IMR-90 (cell line): ENCODE results near the gene SCFD2. TPM values are rescaled to one million over a fixed set of nuclear protein-coding genes. Genes with fewer than 3 reads are reported as not detected.

Experiments
- ATAC-seq: fragments of 200-7000 bp; cut with Tn5 transposase; 2 replicates; pipeline ENCODE4 v1.9.1; 2020; ENCODE audit warnings: low read depth, mild to moderate bottlenecking, moderate library complexity
- BruUV-seq: library from RNA; stranded (reverse); fragments of 400-500 nt; replicated peaks from 2 replicates; lab custom pipeline; 2021; lab: Mats Ljungman, UMichigan
- CTCF ChIA-PET: fragments of 300-600 bp; formaldehyde crosslinking; extraction: SDS; loops from one replicate; lab custom pipeline; 2021; ENCODE audit warnings: antibody characterized with exemption; lab: Yijun Ruan, JAX
- POLR2A ChIA-PET: fragments of 300-600 bp; sonication (Branson Sonifier 250); formaldehyde crosslinking; loops from one replicate; lab custom pipeline; 2022; ENCODE audit warnings: antibody characterized with exemption; ENCODE audit not compliant: unreplicated experiment; lab: Charles Lee
- DNase-seq: peaks from one replicate; pipeline ENCODE4 v3.0.0; 2013
- H2AFZ ChIP-seq: replicated peaks from 2 replicates; pipeline ENCODE3; 2013; ENCODE audit warnings: low read length, mild to moderate bottlenecking; ENCODE audit not compliant: poor library complexity
- H2AK5ac ChIP-seq: 2 replicates; pipeline ENCODE4 v1.6.1; 2013; ENCODE audit warnings: low read depth, low read length, inconsistent platforms
- H2AK9ac ChIP-seq: replicated peaks from 2 replicates; pipeline ENCODE3; 2013; ENCODE audit warnings: mild to moderate bottlenecking, low read depth, low read length, moderate library complexity; ENCODE audit not compliant: poor library complexity
- H2BK120ac ChIP-seq: 2 replicates; pipeline ENCODE4 v1.6.1; 2013; ENCODE audit warnings: low read depth, low read length, inconsistent platforms
- H2BK15ac ChIP-seq: 3 replicates; pipeline ENCODE4 v1.6.1; 2013; ENCODE audit warnings: low read depth, low read length, inconsistent platforms
- H2BK20ac ChIP-seq: 2 replicates; pipeline ENCODE4 v1.6.1; 2013; ENCODE audit warnings: low read depth, mild to moderate bottlenecking, inconsistent platforms, low read length, moderate library complexity
- H2BK5ac ChIP-seq: 2 replicates; pipeline ENCODE4 v1.6.1; 2013; ENCODE audit warnings: mild to moderate bottlenecking, low read depth, low read length, inconsistent platforms; ENCODE audit not compliant: poor library complexity, severe bottlenecking
- H3K14ac ChIP-seq: replicated peaks from 2 replicates; pipeline ENCODE4 v1.6.1; 2013; ENCODE audit warnings: low read depth, low read length, inconsistent platforms
- H3K18ac ChIP-seq: 2 replicates; pipeline ENCODE4 v1.6.1; 2013; ENCODE audit warnings: low read depth, low read length, control low read depth
- H3K23ac ChIP-seq: 2 replicates; pipeline ENCODE4 v1.6.1; 2013; ENCODE audit warnings: low read depth, low read length, inconsistent platforms
- H3K27ac ChIP-seq: 2 replicates; pipeline ENCODE4 v1.5.1; 2013; ENCODE audit warnings: mild to moderate bottlenecking, control low read depth, low read length; ENCODE audit not compliant: insufficient read depth
- H3K27me3 ChIP-seq: 2 replicates; pipeline ENCODE4 v1.6.1; 2013; ENCODE audit warnings: low read length; ENCODE audit not compliant: control insufficient read depth, insufficient read depth
- H3K36me3 ChIP-seq: 2 replicates; pipeline ENCODE4 v1.6.1; 2013; ENCODE audit warnings: low read length, mixed read lengths; ENCODE audit not compliant: control insufficient read depth, insufficient read depth
- H3K4ac ChIP-seq: 2 replicates; pipeline ENCODE4 v1.6.1; 2013; ENCODE audit warnings: low read depth, low read length, inconsistent platforms
- H3K4me1 ChIP-seq: 2 replicates; pipeline ENCODE4 v1.6.1; 2013; ENCODE audit warnings: low read length, mixed read lengths; ENCODE audit not compliant: control insufficient read depth, insufficient read depth
- H3K4me2 ChIP-seq: 2 replicates; pipeline ENCODE4 v1.6.1; 2013; ENCODE audit warnings: low read depth, mild to moderate bottlenecking, control low read depth, low read length, moderate library complexity
- H3K4me3 ChIP-seq: 2 replicates; pipeline ENCODE4 v1.5.1; 2013; ENCODE audit warnings: low read depth, mild to moderate bottlenecking, control low read depth, low read length, moderate library complexity; ENCODE audit not compliant: insufficient read depth
- H3K56ac ChIP-seq: 2 replicates; pipeline ENCODE4 v1.6.1; 2013; ENCODE audit warnings: low read length, inconsistent platforms; ENCODE audit not compliant: insufficient read depth; ENCODE audit errors: extremely low read depth
- H3K79me1 ChIP-seq, 2 experiments: 2 replicates each; pipeline ENCODE4 v1.6.1; 2013; ENCODE audit warnings: low read length in 2 of 2, inconsistent platforms in 1 of 2, low read depth in 1 of 2
- H3K9ac ChIP-seq: 2 replicates; pipeline ENCODE4 v1.6.1; 2013; ENCODE audit warnings: low read depth, low read length, control low read depth
- H3K9me1 ChIP-seq: 2 replicates; pipeline ENCODE4 v1.6.1; 2013; ENCODE audit warnings: low read length, inconsistent platforms; ENCODE audit not compliant: insufficient read depth
- H3K9me3 ChIP-seq: 2 replicates; pipeline ENCODE4 v1.6.1; 2013; ENCODE audit warnings: low read length; ENCODE audit not compliant: control insufficient read depth, insufficient read depth
- H4K20me1 ChIP-seq: 2 replicates; pipeline ENCODE4 v1.6.1; 2013; ENCODE audit warnings: low read length, inconsistent platforms; ENCODE audit not compliant: insufficient read depth
- H4K5ac ChIP-seq: 2 replicates; pipeline ENCODE4 v1.6.1; 2013; ENCODE audit warnings: mild to moderate bottlenecking, low read depth, low read length, control low read depth
- H4K8ac ChIP-seq, 2 experiments: 2 replicates each; pipeline ENCODE4 v1.6.1; 2013; ENCODE audit warnings: low read depth in 2 of 2, low read length in 2 of 2, control low read depth in 1 of 2, inconsistent platforms in 1 of 2
- H4K91ac ChIP-seq: 2 replicates; pipeline ENCODE4 v1.6.1; 2013; ENCODE audit warnings: low read depth, low read length, inconsistent platforms; ENCODE audit not compliant: insufficient read depth
- BHLHE40 ChIP-seq: fragments of 150-350 bp; IDR thresholded peaks from 2 replicates; pipeline ENCODE4 v1.6.1; 2016; ENCODE audit warnings: mild to moderate bottlenecking, low read depth, low read length
- CEBPB ChIP-seq: IDR thresholded peaks from 2 replicates; pipeline ENCODE4 v1.6.1; 2012; ENCODE audit warnings: low read depth, low read length, improper control_type of control experiment
- CHD1 ChIP-seq: IDR thresholded peaks from 2 replicates; pipeline ENCODE4 v1.6.1; 2012; ENCODE audit warnings: low read depth, low read length, improper control_type of control experiment
- FOS ChIP-seq: fragments of 150-350 bp; IDR thresholded peaks from 2 replicates; pipeline ENCODE4 v1.6.1; 2016; ENCODE audit warnings: low read depth, low read length
- MAFK ChIP-seq: IDR thresholded peaks from 2 replicates; pipeline ENCODE4 v1.6.1; 2012; ENCODE audit warnings: low read depth, low read length, improper control_type of control experiment
- MAZ ChIP-seq: IDR thresholded peaks from 2 replicates; pipeline ENCODE4 v1.6.1; 2012; ENCODE audit warnings: low read depth, mild to moderate bottlenecking, low read length, improper control_type of control experiment, moderate library complexity, borderline replicate concordance
- MXI1 ChIP-seq: IDR thresholded peaks from 2 replicates; pipeline ENCODE4 v1.6.1; 2012; ENCODE audit warnings: low read depth, mild to moderate bottlenecking, low read length, moderate library complexity, borderline replicate concordance
- NFE2L2 ChIP-seq: fragments of 150-350 bp; IDR thresholded peaks from 2 replicates; pipeline ENCODE4 v1.6.1; 2016; ENCODE audit warnings: low read depth, mild to moderate bottlenecking, low read length
- POLR2A ChIP-seq: IDR thresholded peaks from 2 replicates; pipeline ENCODE4 v1.6.1; 2012; ENCODE audit warnings: mild to moderate bottlenecking, low read depth, low read length
- RAD21 ChIP-seq: IDR thresholded peaks from 2 replicates; pipeline ENCODE4 v1.6.1; 2012; ENCODE audit warnings: low read length, improper control_type of control experiment
- RCOR1 ChIP-seq: IDR thresholded peaks from 2 replicates; pipeline ENCODE4 v1.6.1; 2012; ENCODE audit warnings: mild to moderate bottlenecking, low read length, improper control_type of control experiment; ENCODE audit not compliant: insufficient replicate concordance
- RFX5 ChIP-seq: IDR thresholded peaks from 2 replicates; pipeline ENCODE4 v1.8.0; 2012; ENCODE audit warnings: low read depth, mild to moderate bottlenecking, low read length, moderate library complexity
- SMC3 ChIP-seq: fragments of 150-350 bp; IDR thresholded peaks from 2 replicates; pipeline ENCODE4 v1.6.1; 2016; ENCODE audit warnings: low read depth, mild to moderate bottlenecking, antibody characterized with exemption, low read length, moderate library complexity
- WGBS, 2 experiments: methylation state at CpG; one replicate each; pipeline versions ENCODE4 v1.1.5 to v1.1.7; 2013; ENCODE audit warnings: missing lambda C conversion rate in 2 of 2; ENCODE audit not compliant: insufficient read length in 1 of 2; ENCODE audit errors: extremely low coverage in 2 of 2; 5-methylcytosine and 5-hydroxymethylcytosine counted together
- dilution Hi-C: fragments of 300-500 bp; cut with HindIII; formaldehyde crosslinking; loops from one replicate; pipeline ENCODE4 v1.14.3; 2018; ENCODE audit warnings: low sequenced_read_pairs; ENCODE audit not compliant: unreplicated experiment
- in situ Hi-C: fragments of 300-500 bp; cut with MboI; formaldehyde crosslinking; loops from 3 replicates; pipeline ENCODE4 v1.14.3; 2019; ENCODE audit warnings: low sequenced_read_pairs, inconsistent platforms, mixed read lengths
- intact Hi-C: fragments of 100-400 bp; cut with micrococcal nuclease; formaldehyde crosslinking; loops from 2 replicates; pipeline ENCODE4 v1.10.0; 2022
- polyA plus RNA-seq, 3 experiments: library from polyadenylated mRNA; depleted of rRNA; stranded (reverse); fragments of >200 nt; gene quantifications; 2 replicates each; pipeline ENCODE4 v1.2.3, GENCODE V29; 2012; ENCODE audit warnings: low replicate concordance in 1 of 3
- total RNA-seq: library from RNA; depleted of rRNA; stranded (reverse); fragments of >200 nt; gene quantifications from 2 replicates; pipeline ENCODE4 v1.2.3, GENCODE V29; 2012
- TF ChIP-seq, protein P1 (sequence below): conservative IDR thresholded peaks from 2 replicates; pipeline ENCODE4 v1.5.1; 2012; ENCODE audit warnings: mild to moderate bottlenecking, low read depth, low read length, improper control_type of control experiment
- TF ChIP-seq, protein P2 (sequence below): fragments of 150-350 bp; IDR thresholded peaks from 2 replicates; pipeline ENCODE4 v1.6.1; 2016; ENCODE audit warnings: low read depth, mild to moderate bottlenecking, low read length, moderate library complexity, borderline replicate concordance

Gene SCFD2
- total and polyA plus RNA-seq, 2 of the 4 experiments (the other 2 are of a cell fraction): 18.9 to 62.4 TPM

DNA sequence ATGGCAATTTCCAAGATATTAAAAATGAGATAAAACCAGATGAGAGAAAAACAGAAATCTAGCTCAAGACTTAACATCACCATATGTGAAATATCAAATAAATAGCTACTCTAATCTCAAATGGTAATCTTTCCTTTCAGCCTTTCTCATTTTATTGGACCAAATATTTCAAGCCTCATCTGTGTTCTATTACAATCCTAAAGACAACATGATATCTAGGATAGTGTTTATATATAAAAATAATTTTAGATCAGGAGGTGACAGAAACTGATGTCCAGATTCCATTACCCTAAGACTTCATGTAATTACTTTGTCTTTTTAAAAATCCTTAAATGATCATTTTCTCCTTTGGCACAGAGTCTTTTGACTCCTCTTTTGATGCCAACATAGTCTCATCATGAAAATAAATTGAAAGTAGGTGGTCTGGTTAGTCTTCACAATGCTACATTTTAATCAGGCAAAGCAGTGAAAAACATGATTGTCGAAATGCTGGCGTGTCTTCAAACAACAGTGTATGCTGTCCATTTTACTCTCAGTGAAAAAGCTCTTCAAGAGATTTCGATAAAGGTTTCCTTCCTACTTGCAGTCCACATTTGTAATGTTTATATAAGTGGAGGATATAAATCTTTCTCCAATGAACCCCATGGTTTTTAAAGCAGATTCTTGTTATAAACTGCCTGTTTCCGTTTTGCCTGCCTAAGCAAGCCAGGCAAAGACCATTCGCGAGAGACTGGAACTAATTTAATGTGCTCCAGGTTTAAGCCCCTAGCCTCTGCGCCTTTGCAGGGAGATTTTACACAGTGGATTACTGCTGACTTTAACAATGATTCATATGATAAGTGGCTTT lies 169.8 kb downstream of the SCFD2 start:
- Histone ChIP-seq H2BK15ac (peak overlapping the region; percentile 69; the same call in 2 of the 3 replicates), H3K56ac (peak overlapping the region; percentile 27), H4K91ac (peak overlapping the region; percentile 47; the same call in 1 of the 2 replicates), H4K5ac (peak overlapping the region; percentile 35; the same call in 1 of the 2 replicates), H3K4me3 (peak overlapping the region; percentile 6; the same call in 1 of the 2 replicates), H3K27me3 (no peaks in the 10 kb centered on the region), H2BK5ac (peak overlapping the region; percentile 71), H3K4ac (peak overlapping the region; percentile 65), H3K4me2 (peak overlapping the region; percentile 62), H3K18ac (peak overlapping the region; percentile 42; the same call in 1 of the 2 replicates), H3K9me1 (no peaks in the 10 kb centered on the region), H3K36me3 (no peaks in the 10 kb centered on the region), H3K4me1 (no peaks in the 10 kb centered on the region), H2AK5ac (no peak overlapping the region), H3K14ac (peak overlapping the region; percentile 75; the same call in 1 of the 2 replicates), H2AK9ac (no peak overlapping the region), H3K9me3 (no peaks in the 10 kb centered on the region), H3K23ac (peak overlapping the region; percentile 79), H2BK120ac (peak overlapping the region; percentile 87), H3K27ac (peak overlapping the region; percentile 56), H3K79me1 (peaks cover 0 to 9% of the 10 kb centered on the region in 2 experiments; a peak in 2 of 4 replicates), H4K20me1 (no peaks in the 10 kb centered on the region), H2AFZ (no peak overlapping the region), H4K8ac (peak overlapping the region; percentile 5 to 51; a peak in 3 of 4 replicates), H3K9ac (peak overlapping the region; percentile 69), H2BK20ac (peak overlapping the region; percentile 76; the same call in 1 of the 2 replicates)
- in situ Hi-C loops: loop anchor here (5.0 to 25.0 kb wide), 4 partner anchors 171 to 1041 kb away; no protein-coding TSS in a partner anchor
- intact Hi-C loops: loop anchor here (2.0 to 10.0 kb wide), 10 partner anchors 181 to 866 kb away; partner anchors contain the start of gene CHIC2
- peak; percentile 28; the same call in 1 of the 2 replicates for ATAC-seq
- ChIA-PET CTCF (interaction anchor here (0.6 to 0.7 kb wide), 3 partner anchors 308 to 1022 kb away, joined by 3 to 9 read pairs (median 4); no protein-coding TSS in a partner anchor), POLR2A (no interaction called here)
- dilution Hi-C loops: no loop called here
- peak; percentile 36 for DNase-seq
- WGBS, 2 experiments: 27% methylated on average over 3 of the region's 7 CpGs; no CpG with 5 or more reads in 1 of the 2 experiments
- no TSS peak for BruUV-seq
- TF ChIP-seq RAD21 (no peak), BHLHE40 (no peak), MAFK (no peak), NFE2L2 (no peak), CEBPB (no peak), RCOR1 (no peak), MAZ (no peak), POLR2A (no peak), MXI1 (no peak), SMC3 (no peak), CHD1 (no peak), RFX5 (no peak), FOS (no peak)
- TF ChIP-seq, protein P1, sequence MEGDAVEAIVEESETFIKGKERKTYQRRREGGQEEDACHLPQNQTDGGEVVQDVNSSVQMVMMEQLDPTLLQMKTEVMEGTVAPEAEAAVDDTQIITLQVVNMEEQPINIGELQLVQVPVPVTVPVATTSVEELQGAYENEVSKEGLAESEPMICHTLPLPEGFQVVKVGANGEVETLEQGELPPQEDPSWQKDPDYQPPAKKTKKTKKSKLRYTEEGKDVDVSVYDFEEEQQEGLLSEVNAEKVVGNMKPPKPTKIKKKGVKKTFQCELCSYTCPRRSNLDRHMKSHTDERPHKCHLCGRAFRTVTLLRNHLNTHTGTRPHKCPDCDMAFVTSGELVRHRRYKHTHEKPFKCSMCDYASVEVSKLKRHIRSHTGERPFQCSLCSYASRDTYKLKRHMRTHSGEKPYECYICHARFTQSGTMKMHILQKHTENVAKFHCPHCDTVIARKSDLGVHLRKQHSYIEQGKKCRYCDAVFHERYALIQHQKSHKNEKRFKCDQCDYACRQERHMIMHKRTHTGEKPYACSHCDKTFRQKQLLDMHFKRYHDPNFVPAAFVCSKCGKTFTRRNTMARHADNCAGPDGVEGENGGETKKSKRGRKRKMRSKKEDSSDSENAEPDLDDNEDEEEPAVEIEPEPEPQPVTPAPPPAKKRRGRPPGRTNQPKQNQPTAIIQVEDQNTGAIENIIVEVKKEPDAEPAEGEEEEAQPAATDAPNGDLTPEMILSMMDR: no peak
- TF ChIP-seq, protein P2, sequence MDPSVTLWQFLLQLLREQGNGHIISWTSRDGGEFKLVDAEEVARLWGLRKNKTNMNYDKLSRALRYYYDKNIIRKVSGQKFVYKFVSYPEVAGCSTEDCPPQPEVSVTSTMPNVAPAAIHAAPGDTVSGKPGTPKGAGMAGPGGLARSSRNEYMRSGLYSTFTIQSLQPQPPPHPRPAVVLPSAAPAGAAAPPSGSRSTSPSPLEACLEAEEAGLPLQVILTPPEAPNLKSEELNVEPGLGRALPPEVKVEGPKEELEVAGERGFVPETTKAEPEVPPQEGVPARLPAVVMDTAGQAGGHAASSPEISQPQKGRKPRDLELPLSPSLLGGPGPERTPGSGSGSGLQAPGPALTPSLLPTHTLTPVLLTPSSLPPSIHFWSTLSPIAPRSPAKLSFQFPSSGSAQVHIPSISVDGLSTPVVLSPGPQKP: no peak
